ENCODE results near the gene RIMS4. TPM values are rescaled to one million over a fixed set of nuclear protein-coding genes. Genes with fewer than 3 reads are reported as not detected.

The RIMS4 gene
- total RNA-seq, 4 donors from 2014 or later, result 1.1 to 5.6 (median 1.9) TPM; not detected in 1

DNA sequence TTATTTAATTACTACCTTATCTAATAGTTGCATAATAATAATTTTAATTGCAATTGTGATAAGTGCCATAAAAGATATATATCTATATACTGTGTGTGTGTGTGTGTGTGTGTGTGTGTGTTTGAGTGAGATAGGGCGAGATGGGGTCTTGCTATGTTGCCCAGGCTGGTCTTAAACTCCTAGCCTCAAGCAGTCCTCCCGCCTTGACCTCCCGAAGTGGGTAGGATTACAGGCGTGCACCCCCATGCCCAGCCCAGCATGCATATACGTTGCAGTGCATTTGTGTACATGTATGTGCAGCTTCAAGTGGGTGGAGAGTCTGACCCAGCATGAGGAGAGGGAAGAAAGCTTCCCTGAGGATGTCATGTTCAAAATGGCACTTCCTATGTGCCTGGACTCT lies 4.6 kb upstream of the RIMS4 start:
- in situ Hi-C loops (cut with MboI; ENCODE audit: low pct_ligation_motif_present in 1 of 4, low pct_unique_long_range_greater_than_20kb in 1 of 4, low sequenced_read_pairs in 3 of 4) (no loop called here), intact Hi-C loops (cut with DNase I; ENCODE audit: low total_unique reads) (no loop called here)
- peaks cover 0 to 9% of the 10 kb centered on the region in 2 donors for H3K9me3 ChIP-seq
- no peak for DNase-seq
- H3K27ac ChIP-seq, result no peak overlapping the region
- TF ChIP-seq POLR2AphosphoS5 (IDR thresholded peaks at IDR 0.05) (no peak), EP300 (IDR thresholded peaks at IDR 0.05; ENCODE audit: low read depth) (no peak), POLR2A (IDR thresholded peaks at IDR 0.05) (no peak)
- TF ChIP-seq, protein P1, sequence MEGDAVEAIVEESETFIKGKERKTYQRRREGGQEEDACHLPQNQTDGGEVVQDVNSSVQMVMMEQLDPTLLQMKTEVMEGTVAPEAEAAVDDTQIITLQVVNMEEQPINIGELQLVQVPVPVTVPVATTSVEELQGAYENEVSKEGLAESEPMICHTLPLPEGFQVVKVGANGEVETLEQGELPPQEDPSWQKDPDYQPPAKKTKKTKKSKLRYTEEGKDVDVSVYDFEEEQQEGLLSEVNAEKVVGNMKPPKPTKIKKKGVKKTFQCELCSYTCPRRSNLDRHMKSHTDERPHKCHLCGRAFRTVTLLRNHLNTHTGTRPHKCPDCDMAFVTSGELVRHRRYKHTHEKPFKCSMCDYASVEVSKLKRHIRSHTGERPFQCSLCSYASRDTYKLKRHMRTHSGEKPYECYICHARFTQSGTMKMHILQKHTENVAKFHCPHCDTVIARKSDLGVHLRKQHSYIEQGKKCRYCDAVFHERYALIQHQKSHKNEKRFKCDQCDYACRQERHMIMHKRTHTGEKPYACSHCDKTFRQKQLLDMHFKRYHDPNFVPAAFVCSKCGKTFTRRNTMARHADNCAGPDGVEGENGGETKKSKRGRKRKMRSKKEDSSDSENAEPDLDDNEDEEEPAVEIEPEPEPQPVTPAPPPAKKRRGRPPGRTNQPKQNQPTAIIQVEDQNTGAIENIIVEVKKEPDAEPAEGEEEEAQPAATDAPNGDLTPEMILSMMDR (IDR thresholded peaks at IDR 0.05), result no peak
- 67 to 77% methylated on average over 1 to 5 of the region's 5 CpGs for WGBS, 2 donors (ENCODE audit: low coverage in 1 of 2)
- H3K36me3 ChIP-seq, result no peaks in the 10 kb centered on the region
- H3K4me3 ChIP-seq, result no peak overlapping the region
- peaks cover 0 to 4% (median 0%) of the 10 kb centered on the region in 4 donors for H3K4me1 ChIP-seq
- peaks cover 20% of the 10 kb centered on the region for H3K27me3 ChIP-seq

DNA sequence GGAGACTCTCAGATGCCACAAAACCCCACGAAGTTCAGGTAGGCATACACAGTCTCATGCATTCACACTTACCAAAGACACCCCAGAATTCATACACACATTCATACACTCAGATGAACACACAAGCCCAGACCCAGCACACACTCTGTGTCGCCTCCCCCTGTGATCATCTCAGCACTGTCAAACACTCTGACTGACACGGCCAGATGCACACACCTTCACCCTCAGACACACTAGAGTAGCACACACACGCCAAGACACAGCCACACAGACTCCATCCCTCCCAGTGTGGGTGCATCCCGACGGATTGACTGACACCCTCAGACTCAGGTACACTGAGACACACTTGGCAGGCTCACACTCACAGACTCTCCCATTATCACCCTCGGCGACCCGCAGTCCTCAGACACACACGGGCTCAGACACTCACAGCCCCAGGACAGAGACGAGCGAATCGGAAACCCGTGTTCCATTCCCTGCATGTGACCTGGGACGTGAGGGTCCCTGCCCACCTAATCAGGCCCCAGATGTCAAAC lies 872 bp upstream of the RIMS4 start:
- no peak overlapping the region for H3K4me3 ChIP-seq
- H3K27ac ChIP-seq, result no peak overlapping the region
- H3K4me1 ChIP-seq, result peaks cover 0 to 7% (median 0%) of the 10 kb centered on the region in 4 donors
- peaks cover 0 to 9% of the 10 kb centered on the region in 2 donors for H3K9me3 ChIP-seq
- 89% methylated on average over 15 of the region's 15 CpGs; no CpG with 5 or more reads in 1 of the 2 donors for WGBS, 2 donors (ENCODE audit: low coverage in 1 of 2)
- H3K27me3 ChIP-seq, result peaks cover 53% of the 10 kb centered on the region
- in situ Hi-C loops (cut with MboI; ENCODE audit: low pct_ligation_motif_present in 1 of 4, low pct_unique_long_range_greater_than_20kb in 1 of 4, low sequenced_read_pairs in 3 of 4) (no loop called here), intact Hi-C loops (cut with DNase I; ENCODE audit: low total_unique reads) (no loop called here)
- TF ChIP-seq EP300 (IDR thresholded peaks at IDR 0.05; ENCODE audit: low read depth) (no peak), POLR2A (IDR thresholded peaks at IDR 0.05) (no peak), POLR2AphosphoS5 (IDR thresholded peaks at IDR 0.05) (no peak)
- TF ChIP-seq, protein P1 (IDR thresholded peaks at IDR 0.05), result no peak
- H3K36me3 ChIP-seq, result no peaks in the 10 kb centered on the region
- no peak for DNase-seq

DNA sequence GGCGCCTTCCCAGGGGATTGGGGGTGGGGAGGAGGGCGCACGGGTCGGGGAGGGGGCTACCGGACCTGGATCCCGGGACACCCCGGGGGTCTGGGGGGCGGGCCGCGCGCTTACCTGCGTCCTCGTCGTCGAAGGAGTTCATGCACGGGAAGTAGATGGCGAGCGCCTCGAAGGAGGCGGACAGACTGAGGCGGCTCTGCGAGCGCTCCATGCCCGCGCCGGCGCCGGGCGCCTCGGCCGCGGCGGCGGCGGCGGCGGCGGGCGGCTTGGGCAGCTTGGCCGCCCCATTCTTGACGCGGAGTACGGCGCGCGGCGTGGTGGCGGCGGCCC lies 320 bp downstream of the RIMS4 start:
- Histone ChIP-seq H3K27ac (no peak overlapping the region), H3K27me3 (peaks cover 61% of the 10 kb centered on the region), H3K4me3 (peak overlapping the region in 1 of 4 donors; percentile 31), H3K4me1 (peaks cover 0 to 7% (median 0%) of the 10 kb centered on the region in 4 donors), H3K36me3 (no peaks in the 10 kb centered on the region), H3K9me3 (peaks cover 0 to 9% of the 10 kb centered on the region in 2 donors)
- in situ Hi-C loops (cut with MboI; ENCODE audit: low pct_ligation_motif_present in 1 of 4, low pct_unique_long_range_greater_than_20kb in 1 of 4, low sequenced_read_pairs in 3 of 4) (no loop called here), intact Hi-C loops (cut with DNase I; ENCODE audit: low total_unique reads) (no loop called here)
- no peak for TF ChIP-seq EP300 (IDR thresholded peaks at IDR 0.05; ENCODE audit: low read depth)
- TF ChIP-seq, protein P1 (IDR thresholded peaks at IDR 0.05), result no peak
- no peak for TF ChIP-seq POLR2AphosphoS5 (IDR thresholded peaks at IDR 0.05)
- DNase-seq, result no peak
- 0% methylated on average over 3 of the region's 49 CpGs; no CpG with 5 or more reads in 1 of the 2 donors for WGBS, 2 donors (ENCODE audit: low coverage in 1 of 2)

DNA sequence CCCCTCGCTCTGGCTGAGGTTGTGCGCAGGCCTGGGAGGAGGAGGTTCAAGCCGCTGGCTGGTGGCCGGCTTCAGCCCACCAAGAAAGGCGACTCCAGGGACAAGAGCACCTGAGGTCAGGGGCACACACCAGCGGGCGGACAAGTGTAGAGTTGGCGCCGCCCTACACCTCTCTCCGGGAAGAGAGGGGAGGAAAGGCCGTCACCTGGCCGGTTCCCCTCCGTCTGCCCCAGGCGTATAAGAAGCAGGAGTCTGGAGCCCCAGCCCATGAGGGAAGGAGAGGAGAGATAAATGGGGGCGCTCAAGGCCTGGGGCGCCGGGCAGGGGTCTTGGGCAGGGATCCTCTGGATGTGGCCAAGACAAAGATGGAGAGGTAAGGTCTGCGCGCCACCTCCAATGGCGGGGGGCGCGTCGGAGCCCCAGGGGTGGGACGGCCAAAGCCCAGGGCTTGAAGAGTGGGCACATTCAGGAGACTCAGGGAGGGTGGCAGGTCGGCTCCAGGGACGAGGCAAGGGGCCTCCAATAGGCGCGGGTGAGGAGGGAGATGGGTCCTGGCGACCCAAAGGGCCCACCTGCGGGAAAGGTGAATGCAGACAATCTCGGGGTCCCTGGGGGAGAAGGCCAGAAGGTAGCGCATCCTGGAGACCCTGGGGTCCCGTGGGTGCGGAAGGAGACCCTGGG lies 826 bp downstream of the RIMS4 start:
- H3K27me3 ChIP-seq, result peaks cover 61% of the 10 kb centered on the region
- H3K36me3 ChIP-seq, result no peaks in the 10 kb centered on the region
- in situ Hi-C loops (cut with MboI; ENCODE audit: low pct_ligation_motif_present in 1 of 4, low pct_unique_long_range_greater_than_20kb in 1 of 4, low sequenced_read_pairs in 3 of 4), result no loop called here
- no peak overlapping the region for H3K27ac ChIP-seq
- peak overlapping the region in 1 of 4 donors; percentile 31 for H3K4me3 ChIP-seq
- peaks cover 0 to 7% (median 0%) of the 10 kb centered on the region in 4 donors for H3K4me1 ChIP-seq
- 36% methylated on average over 32 of the region's 34 CpGs; no CpG with 5 or more reads in 1 of the 2 donors for WGBS, 2 donors (ENCODE audit: low coverage in 1 of 2)
- DNase-seq, result no peak
- no peak for TF ChIP-seq EP300 (IDR thresholded peaks at IDR 0.05; ENCODE audit: low read depth)
- intact Hi-C loops (cut with DNase I; ENCODE audit: low total_unique reads), result no loop called here
- H3K9me3 ChIP-seq, result peaks cover 0 to 9% of the 10 kb centered on the region in 2 donors
